GM21447 (cell line): ENCODE data around the gene AQP3.
"Not testable (repeated sequence)": the region's sequence is repeated elsewhere in the genome, so short reads cannot be mapped to it uniquely, and the experiment has no call there.

ENCODE experiments used
- ATAC-seq: cut with Tn5 transposase; IDR thresholded peaks from one replicate; pipeline ENCODE4 v1.9.1; 2021; ENCODE audit not compliant: unreplicated experiment

Gene AQP3

GRCh38 chr9:33443464-33444154, 3.8 kb downstream of the AQP3 start:
- ATAC-seq, result no peak

DNA sequence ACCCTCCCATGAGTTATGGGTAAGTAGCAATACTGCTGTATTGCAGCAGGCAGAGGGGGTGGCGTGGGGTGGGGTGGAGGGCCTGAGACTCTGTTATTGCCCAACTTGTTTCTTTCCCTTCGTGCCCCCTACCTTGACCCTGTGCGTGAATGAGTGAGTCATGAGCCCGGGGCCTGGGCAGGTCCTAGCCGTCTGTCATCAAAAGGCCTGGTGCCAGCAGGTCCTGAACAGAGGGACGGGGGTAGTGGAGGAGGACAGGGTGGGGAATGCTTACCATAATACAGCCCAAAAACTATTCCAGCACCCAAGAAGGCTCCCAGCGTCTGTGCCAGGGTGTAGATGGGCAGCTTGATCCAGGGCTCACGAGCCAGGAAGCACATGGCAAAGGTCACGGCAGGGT, 4.3 kb downstream of the AQP3 start:
- ATAC-seq, result no peak

DNA sequence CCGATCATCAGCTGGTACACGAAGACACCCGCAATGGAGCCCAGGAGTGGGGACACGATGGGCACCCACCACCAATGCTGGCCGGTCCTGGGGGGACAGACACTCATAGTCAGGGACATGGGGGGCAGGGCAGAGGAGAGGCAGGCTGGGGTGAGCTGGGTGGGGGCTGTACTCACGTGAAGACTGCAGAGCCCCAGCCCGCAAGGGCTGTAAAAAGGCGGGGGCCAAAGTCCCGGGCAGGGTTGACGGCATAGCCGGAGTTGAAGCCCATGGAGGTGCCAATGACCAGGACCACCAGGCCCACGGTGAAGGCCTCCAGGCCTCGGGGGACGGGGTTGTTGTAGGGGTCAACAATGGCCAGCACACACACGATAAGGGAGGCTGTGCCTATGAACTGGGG, 5.3 kb downstream of the AQP3 start:
- no peak for ATAC-seq

- ATAC-seq, result no peak
Observed at GRCh38 chr9:33440609-33441008, 6.8 kb downstream of the AQP3 start.

DNA sequence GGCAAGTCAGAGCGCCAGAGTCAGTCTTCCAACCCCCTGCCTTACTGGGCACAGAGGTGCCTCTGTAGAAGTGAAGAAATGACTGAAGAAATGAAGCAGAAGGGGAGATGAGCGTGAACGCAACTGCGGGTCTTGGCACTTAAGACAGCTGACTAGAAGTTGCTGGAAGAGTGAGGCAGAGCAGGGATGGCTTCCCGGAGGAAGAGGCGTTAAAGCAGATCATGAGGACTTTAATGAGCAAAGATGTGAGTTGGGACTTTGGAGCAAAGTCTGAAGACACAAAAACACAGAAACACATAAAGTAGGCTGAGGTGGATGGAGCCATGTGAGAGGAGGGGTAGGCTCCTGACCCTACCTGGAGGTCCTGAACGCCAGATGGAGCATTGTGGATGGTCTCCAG, 7.2 kb downstream of the AQP3 start:
- no peak for ATAC-seq

DNA sequence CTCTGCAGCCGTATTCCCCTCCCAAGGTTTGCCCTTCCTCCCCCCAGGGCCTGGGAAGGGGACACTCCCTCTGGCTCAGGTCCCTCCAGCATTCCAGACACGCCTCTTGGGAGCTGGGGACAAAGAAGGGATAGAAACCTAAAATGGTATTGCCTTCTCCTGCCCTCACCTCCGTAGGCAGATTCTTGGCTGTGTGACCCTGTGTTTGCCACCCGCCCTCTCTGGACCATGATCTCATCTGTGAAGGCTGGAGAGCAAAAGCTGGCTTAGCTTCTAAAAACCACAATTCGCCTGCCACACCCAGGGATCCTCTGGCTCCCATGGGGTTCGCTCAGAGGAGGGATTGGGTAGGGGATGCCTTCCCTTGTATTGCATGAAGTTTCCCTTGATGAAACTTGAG, 7.7 kb downstream of the AQP3 start:
- no peak for ATAC-seq

- no peak for ATAC-seq
Observed at GRCh38 chr9:33438926-33439680, 8.3 kb downstream of the AQP3 start.

GRCh38 chr9:33437898-33438297, 9.5 kb downstream of the AQP3 start:
- ATAC-seq, result no peak

- no peak for ATAC-seq
Observed at GRCh38 chr9:33437205-33437604, 10.2 kb downstream of the AQP3 start.

GRCh38 chr9:33436445-33436844, 10.9 kb downstream of the AQP3 start:
- no peak for ATAC-seq

GRCh38 chr9:33435821-33436277, 11.5 kb downstream of the AQP3 start:
- ATAC-seq, result no peak

GRCh38 chr9:33434317-33435105, 12.9 kb downstream of the AQP3 start:
- no peak for ATAC-seq

GRCh38 chr9:33433871-33434270, 13.5 kb downstream of the AQP3 start:
- no peak for ATAC-seq

- no peak for ATAC-seq
Observed at GRCh38 chr9:33431420-33431819, 16.0 kb downstream of the AQP3 start.

DNA sequence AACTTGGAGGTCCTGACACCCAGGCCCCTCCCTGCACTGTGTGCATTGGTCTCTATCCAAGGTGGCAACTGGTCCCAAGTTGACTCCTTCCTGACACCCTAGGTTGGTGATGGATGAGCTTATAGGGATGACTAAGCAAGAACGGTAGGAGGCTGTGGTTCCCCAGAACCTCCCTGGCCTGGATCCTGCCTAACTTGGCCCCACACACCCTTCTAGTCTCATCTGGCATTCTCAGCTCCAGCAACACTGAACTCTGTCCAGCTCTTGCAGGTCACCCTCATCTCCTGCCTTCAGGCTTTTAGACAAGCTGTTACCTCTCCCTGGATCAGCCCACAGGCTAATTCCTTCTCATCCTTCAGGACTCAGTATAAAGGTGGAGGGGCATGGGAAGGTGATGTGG, 16.5 kb downstream of the AQP3 start:
- ATAC-seq, result no peak

DNA sequence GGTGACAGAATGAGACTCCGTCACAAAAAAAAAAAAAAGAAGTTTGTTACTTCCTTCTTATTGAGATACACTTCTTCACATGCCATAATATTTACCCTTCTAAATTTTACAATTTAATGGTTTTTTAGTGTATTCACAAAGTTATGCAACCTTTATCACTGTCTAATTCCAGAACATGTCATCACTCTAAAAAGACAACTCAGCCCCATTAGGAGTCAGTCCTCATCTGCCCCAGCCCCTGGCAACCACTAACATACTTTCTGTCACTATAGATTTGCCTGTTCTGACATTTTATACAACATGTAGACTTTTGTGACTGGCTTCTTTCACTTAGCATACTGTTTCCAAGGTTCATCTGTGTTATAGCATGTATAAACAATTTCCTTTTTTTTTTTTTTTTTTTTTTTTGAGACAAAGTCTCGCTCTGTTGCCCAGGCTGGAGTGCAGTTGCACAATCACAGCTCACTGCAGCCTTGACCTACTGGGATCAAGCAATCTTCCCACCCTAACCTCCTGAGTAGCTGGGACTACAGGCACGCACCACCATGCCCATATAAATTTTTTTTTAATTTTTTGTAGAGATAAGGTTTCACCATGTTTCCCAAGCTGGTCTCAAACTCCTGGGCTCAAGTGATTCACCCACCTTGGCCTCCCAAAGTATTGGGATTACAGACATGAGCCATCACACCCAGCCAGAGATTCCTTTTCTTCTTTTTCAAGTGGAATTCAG, 18.0 kb downstream of the AQP3 start:
- no peak for ATAC-seq

DNA sequence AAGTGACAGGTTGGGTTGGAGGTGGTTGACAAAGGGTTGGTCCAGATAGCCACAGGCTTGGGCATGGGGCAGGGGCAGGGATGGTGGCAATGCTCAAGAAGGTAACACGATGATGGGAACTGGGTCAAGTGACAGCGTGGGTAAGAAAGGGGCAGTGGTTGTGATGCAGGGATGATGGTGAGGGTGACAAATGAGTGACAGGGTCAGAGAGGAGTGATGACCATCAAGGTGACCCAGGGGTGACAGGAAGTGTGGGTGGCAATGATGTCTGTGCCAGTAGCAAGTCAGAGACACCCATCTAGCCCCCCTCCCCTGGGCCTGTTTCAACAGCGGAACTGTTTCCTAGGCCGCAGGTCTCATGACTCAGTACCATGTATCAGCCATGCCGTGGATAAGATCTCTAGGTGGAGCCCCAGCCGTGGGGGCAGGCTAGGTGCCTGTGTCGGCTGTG, 20.5 kb downstream of the AQP3 start:
- ATAC-seq, result no peak

DNA sequence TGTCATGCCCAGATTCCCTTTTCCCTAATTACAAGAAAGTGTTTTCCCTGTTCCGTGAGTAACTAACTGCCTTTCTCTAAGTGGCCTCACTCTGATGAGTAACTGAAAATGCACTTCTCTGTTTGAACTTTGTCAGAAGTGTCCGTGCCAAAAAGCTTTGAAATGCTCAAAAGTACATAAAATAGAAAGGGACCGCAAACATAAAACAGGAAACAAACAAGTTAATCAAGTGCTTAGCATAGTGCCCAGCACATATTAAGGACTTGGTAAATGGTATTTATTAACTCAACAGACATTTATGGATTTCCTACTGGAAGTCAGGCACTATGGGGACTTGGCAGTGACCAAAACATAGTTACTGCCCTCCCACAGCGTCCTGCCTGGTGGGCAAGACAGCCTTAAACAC, 22.3 kb downstream of the AQP3 start:
- ATAC-seq, result no peak

DNA sequence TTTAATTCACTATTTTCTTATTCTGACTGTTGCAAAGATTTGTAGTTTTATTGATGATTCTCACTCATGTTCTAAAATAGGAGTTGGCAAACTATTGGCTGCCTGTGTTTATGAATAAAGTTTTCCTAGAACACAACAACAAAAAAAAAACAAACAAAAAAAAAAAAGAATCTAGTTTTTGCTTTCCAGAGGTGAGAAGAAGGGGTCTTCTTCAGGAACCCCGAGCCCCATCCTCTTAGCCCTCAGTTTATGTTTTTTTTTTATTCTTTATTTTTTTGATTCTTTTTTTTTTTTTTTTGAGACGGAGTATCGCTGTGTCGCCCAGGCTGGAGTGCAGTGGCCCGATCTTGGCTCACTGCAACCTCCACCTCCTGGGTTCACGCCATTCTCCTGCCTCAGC, 22.9 kb downstream of the AQP3 start:
- ATAC-seq, result not testable (repeated sequence)

DNA sequence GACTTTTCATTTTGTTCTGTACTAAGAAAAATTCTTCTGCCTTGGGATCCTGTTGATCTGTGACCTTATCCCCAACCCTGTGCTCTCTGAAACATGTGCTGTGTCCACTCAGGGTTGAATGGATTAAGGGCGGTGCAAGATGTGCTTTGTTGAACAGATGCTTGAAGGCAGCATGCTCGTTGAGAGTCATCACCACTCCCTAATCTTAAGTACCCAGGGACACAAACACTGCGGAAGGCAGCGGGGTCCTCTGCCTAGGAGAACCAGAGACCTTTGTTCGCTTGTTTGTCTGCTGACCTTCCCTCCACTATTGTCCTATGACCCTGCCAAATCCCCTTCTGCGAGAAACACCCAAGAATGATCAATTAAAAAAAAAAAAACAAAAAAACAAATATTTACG, 23.4 kb downstream of the AQP3 start:
- ATAC-seq, result not testable (repeated sequence)

DNA sequence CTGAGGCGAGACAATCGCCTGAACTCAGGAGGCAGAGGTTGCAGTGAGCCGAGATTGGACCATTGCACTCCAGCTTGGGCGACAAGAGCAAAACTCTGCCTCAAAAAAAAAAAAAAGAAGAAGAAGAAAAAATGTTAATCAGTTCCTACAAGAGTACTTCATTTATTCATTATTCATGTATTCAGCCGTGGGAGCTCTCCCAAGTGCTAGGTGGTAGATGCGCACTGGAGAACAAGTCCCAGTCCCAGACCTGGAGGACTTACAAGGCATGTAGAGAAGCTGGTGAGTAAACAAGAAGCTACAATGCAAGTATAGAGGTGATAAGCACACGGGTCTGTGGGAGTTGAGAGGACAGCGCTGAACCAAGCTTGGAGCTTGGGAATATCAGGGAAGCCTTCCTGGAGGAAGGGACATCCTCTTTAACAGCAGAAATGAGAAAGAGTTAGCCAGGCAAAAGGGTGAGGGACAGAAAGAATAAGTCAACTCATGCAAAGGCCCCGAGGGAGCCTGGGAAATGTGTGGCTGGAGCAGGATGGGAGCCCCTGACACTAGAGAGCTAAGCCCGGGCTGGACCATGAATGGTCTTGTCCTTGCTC, 27.6 kb downstream of the AQP3 start:
- no peak for ATAC-seq
